Measurements from ENCODE around the gene LY6G6C. TPM values are rescaled to one million over a fixed set of nuclear protein-coding genes. Genes with fewer than 3 reads are reported as not detected.

Gene LY6G6C
- total RNA-seq, 1 experiment from 2014 or later = 0.80 TPM

GRCh38 chr6:31733734-31734133, 12.2 kb upstream of the LY6G6C start:
- intact Hi-C loops (cut with micrococcal nuclease; ENCODE audit: unreplicated experiment) = loop anchor here (10.0 kb wide), 1 partner anchor 189 kb away; the partner anchor contains the start of genes ATP6V1G2, DDX39B and NFKBIL1
- H3K4me3 ChIP-seq (ENCODE audit: low read depth, low read length, poor library complexity, severe bottlenecking) = peak overlapping the region; percentile 77
- H3K4me1 ChIP-seq (ENCODE audit: insufficient read depth, low read length, poor library complexity, severe bottlenecking) = peaks cover 39% of the 10 kb centered on the region
- H3K27me3 ChIP-seq (replicated peaks; ENCODE audit: insufficient read depth, low read depth, low read length, poor library complexity) = no peaks in the 10 kb centered on the region
- H3K9me3 ChIP-seq (ENCODE audit: low read depth, low read length, poor library complexity, severe bottlenecking) = no peaks in the 10 kb centered on the region
- POLR2A ChIA-PET (ENCODE audit: low non-redundant PET) = no interaction called here
- peak overlapping the region; percentile 95 for H3K27ac ChIP-seq (ENCODE audit: low read depth, low read length, poor library complexity, severe bottlenecking)
- no peak for DNase-seq (ENCODE audit: low spot score)
- no TSS peak for BruUV-seq (replicated peaks)
- TF ChIP-seq CTCF (conservative IDR thresholded peaks at IDR 0.05; ENCODE audit: low read depth, low read length) (no peak), EZH2 (IDR thresholded peaks at IDR 0.05; ENCODE audit: borderline replicate concordance, low read depth, low read length, poor library complexity, severe bottlenecking) (no peak)
- peaks cover 36% of the 10 kb centered on the region for H3K36me3 ChIP-seq (ENCODE audit: insufficient read depth, low read length, poor library complexity, severe bottlenecking)
- CTCF ChIA-PET = interaction anchor here (0.5 kb wide), 1 partner anchor 102 kb away, joined by 11 read pairs; no protein-coding TSS in a partner anchor

GRCh38 chr6:31732029-31732428, 10.5 kb upstream of the LY6G6C start:
- intact Hi-C loops (cut with micrococcal nuclease; ENCODE audit: unreplicated experiment) = loop anchor here (10.0 kb wide), 1 partner anchor 187 kb away; the partner anchor contains the start of genes ATP6V1G2, DDX39B and NFKBIL1
- no peak for DNase-seq (ENCODE audit: low spot score)
- BruUV-seq (replicated peaks) = no TSS peak
- Histone ChIP-seq H3K27me3 (replicated peaks; ENCODE audit: insufficient read depth, low read depth, low read length, poor library complexity) (no peaks in the 10 kb centered on the region), H3K4me3 (ENCODE audit: low read depth, low read length, poor library complexity, severe bottlenecking) (no peak overlapping the region), H3K4me1 (ENCODE audit: insufficient read depth, low read length, poor library complexity, severe bottlenecking) (peaks cover 24% of the 10 kb centered on the region), H3K36me3 (ENCODE audit: insufficient read depth, low read length, poor library complexity, severe bottlenecking) (peaks cover 51% of the 10 kb centered on the region), H3K27ac (ENCODE audit: low read depth, low read length, poor library complexity, severe bottlenecking) (no peak overlapping the region), H3K9me3 (ENCODE audit: low read depth, low read length, poor library complexity, severe bottlenecking) (no peaks in the 10 kb centered on the region)
- ChIA-PET POLR2A (ENCODE audit: low non-redundant PET) (no interaction called here), CTCF (no interaction called here)
- TF ChIP-seq EZH2 (IDR thresholded peaks at IDR 0.05; ENCODE audit: borderline replicate concordance, low read depth, low read length, poor library complexity, severe bottlenecking) = no peak

- Histone ChIP-seq H3K27ac (ENCODE audit: low read depth, low read length, poor library complexity, severe bottlenecking) (no peak overlapping the region), H3K4me1 (ENCODE audit: insufficient read depth, low read length, poor library complexity, severe bottlenecking) (peaks cover 19% of the 10 kb centered on the region), H3K4me3 (ENCODE audit: low read depth, low read length, poor library complexity, severe bottlenecking) (peak overlapping the region; percentile 76), H3K27me3 (replicated peaks; ENCODE audit: insufficient read depth, low read depth, low read length, poor library complexity) (no peaks in the 10 kb centered on the region), H3K9me3 (ENCODE audit: low read depth, low read length, poor library complexity, severe bottlenecking) (no peaks in the 10 kb centered on the region), H3K36me3 (ENCODE audit: insufficient read depth, low read length, poor library complexity, severe bottlenecking) (peaks cover 54% of the 10 kb centered on the region)
- DNase-seq (ENCODE audit: low spot score) = no peak
- TF ChIP-seq CTCF (conservative IDR thresholded peaks at IDR 0.05; ENCODE audit: low read depth, low read length) = no peak
- TF ChIP-seq EZH2 (IDR thresholded peaks at IDR 0.05; ENCODE audit: borderline replicate concordance, low read depth, low read length, poor library complexity, severe bottlenecking) = no peak
- intact Hi-C loops (cut with micrococcal nuclease; ENCODE audit: unreplicated experiment) = loop anchor here (10.0 kb wide), 1 partner anchor 186 kb away; the partner anchor contains the start of genes ATP6V1G2, DDX39B and NFKBIL1
- no TSS peak for BruUV-seq (replicated peaks)
- ChIA-PET CTCF (interaction anchor here (0.6 to 1.6 kb wide), 2 partner anchors 25 to 100 kb away, joined by 6 to 14 read pairs; no protein-coding TSS in a partner anchor), POLR2A (ENCODE audit: low non-redundant PET) (interaction anchor here (1.0 to 1.2 kb wide), 2 partner anchors 9 to 97 kb away, joined by 4 to 8 read pairs; partner anchors contain the start of genes HSPA1B and MSH5)
Measured at GRCh38 chr6:31730631-31731086, 9.1 kb upstream of the LY6G6C start.
